Parathyroid adenoma (tissue), 2 donors: Measurements from ENCODE around the gene SPP2.

Experiments
- H2AFZ ChIP-seq: fragments of 300-600 bp; sonication (generic); one replicate; pipeline ENCODE4 v1.7.0; 2017; ENCODE audit warnings: antibody characterized with exemption, mild to moderate bottlenecking
- H3K27ac ChIP-seq: fragments of 300-600 bp; sonication (generic); one replicate; pipeline ENCODE4 v1.7.0; 2017
- H3K27me3 ChIP-seq: fragments of 300-600 bp; sonication (generic); one replicate; pipeline ENCODE4 v1.7.0; 2017; ENCODE audit warnings: low read length; ENCODE audit not compliant: control insufficient read depth, insufficient read depth
- H3K36me3 ChIP-seq: fragments of 300-600 bp; sonication (generic); one replicate; pipeline ENCODE4 v1.7.0; 2017; ENCODE audit warnings: low read length; ENCODE audit not compliant: control insufficient read depth, insufficient read depth
- H3K4me1 ChIP-seq: fragments of 300-600 bp; sonication (generic); one replicate; pipeline ENCODE4 v1.7.0; 2017; ENCODE audit warnings: control low read depth
- H3K4me2 ChIP-seq: fragments of 300-600 bp; sonication (generic); one replicate; pipeline ENCODE4 v1.7.0; 2017; ENCODE audit warnings: low read length
- H3K4me3 ChIP-seq: fragments of 300-600 bp; sonication (generic); one replicate; pipeline ENCODE4 v1.7.0; 2017; ENCODE audit warnings: low read depth, low read length
- H3K79me2 ChIP-seq: fragments of 300-600 bp; sonication (generic); one replicate; pipeline ENCODE4 v1.7.0; 2017; ENCODE audit warnings: control low read depth
- H3K9ac ChIP-seq: fragments of 300-600 bp; sonication (generic); one replicate; pipeline ENCODE4 v1.7.0; 2017; ENCODE audit warnings: mild to moderate bottlenecking
- H3K9me3 ChIP-seq: fragments of 300-600 bp; sonication (generic); one replicate; pipeline ENCODE4 v1.7.0; 2017; ENCODE audit warnings: low read length; ENCODE audit not compliant: control insufficient read depth
- CTCF ChIP-seq: fragments of 300-600 bp; sonication (generic); IDR thresholded peaks from one replicate; pipeline ENCODE4 v1.7.0; 2017; ENCODE audit warnings: antibody characterized with exemption, mild to moderate bottlenecking
- donor health status: primary hyperparathyroidism.

The SPP2 gene

GRCh38 chr2:234005126-234005525 is 45.4 kb upstream of the SPP2 start:
- no peak overlapping the region for H3K4me2 ChIP-seq
- H3K9ac ChIP-seq: no peak overlapping the region
- no peaks in the 10 kb centered on the region for H3K9me3 ChIP-seq
- H3K4me3 ChIP-seq: no peak overlapping the region
- no peaks in the 10 kb centered on the region for H3K27me3 ChIP-seq
- no peak for TF ChIP-seq CTCF
- no peaks in the 10 kb centered on the region for H3K36me3 ChIP-seq
- H3K79me2 ChIP-seq: no peaks in the 10 kb centered on the region
- no peak overlapping the region for H3K27ac ChIP-seq
- no peak overlapping the region for H2AFZ ChIP-seq
- H3K4me1 ChIP-seq: no peaks in the 10 kb centered on the region

GRCh38 chr2:234006501-234006900 is 44.0 kb upstream of the SPP2 start:
- Histone ChIP-seq H3K4me2 (no peak overlapping the region), H3K4me1 (no peaks in the 10 kb centered on the region), H2AFZ (no peak overlapping the region), H3K9me3 (no peaks in the 10 kb centered on the region), H3K79me2 (no peaks in the 10 kb centered on the region), H3K9ac (no peak overlapping the region), H3K4me3 (no peak overlapping the region), H3K27me3 (no peaks in the 10 kb centered on the region), H3K36me3 (no peaks in the 10 kb centered on the region), H3K27ac (no peak overlapping the region)
- TF ChIP-seq CTCF: no peak

GRCh38 chr2:234014427-234014826 is 36.1 kb upstream of the SPP2 start:
- Histone ChIP-seq H3K4me2 (no peak overlapping the region), H3K4me3 (no peak overlapping the region), H3K27ac (no peak overlapping the region), H3K9me3 (no peaks in the 10 kb centered on the region), H3K27me3 (no peaks in the 10 kb centered on the region), H2AFZ (no peak overlapping the region), H3K9ac (no peak overlapping the region), H3K36me3 (no peaks in the 10 kb centered on the region), H3K4me1 (no peaks in the 10 kb centered on the region), H3K79me2 (no peaks in the 10 kb centered on the region)
- no peak for TF ChIP-seq CTCF

- Histone ChIP-seq H3K27me3 (no peaks in the 10 kb centered on the region), H3K27ac (no peak overlapping the region), H2AFZ (no peak overlapping the region), H3K4me1 (no peaks in the 10 kb centered on the region), H3K4me3 (no peak overlapping the region), H3K36me3 (no peaks in the 10 kb centered on the region), H3K9me3 (no peaks in the 10 kb centered on the region), H3K79me2 (no peaks in the 10 kb centered on the region), H3K4me2 (no peak overlapping the region), H3K9ac (no peak overlapping the region)
- TF ChIP-seq CTCF: no peak
Measured at GRCh38 chr2:234015861-234016260, 34.6 kb upstream of the SPP2 start.

- Histone ChIP-seq H3K9me3 (no peaks in the 10 kb centered on the region), H3K4me3 (no peak overlapping the region), H3K4me1 (no peaks in the 10 kb centered on the region), H2AFZ (no peak overlapping the region), H3K79me2 (no peaks in the 10 kb centered on the region), H3K27ac (no peak overlapping the region), H3K27me3 (no peaks in the 10 kb centered on the region), H3K4me2 (no peak overlapping the region), H3K9ac (no peak overlapping the region), H3K36me3 (no peaks in the 10 kb centered on the region)
- no peak for TF ChIP-seq CTCF
Measured at GRCh38 chr2:234019896-234020295, 30.6 kb upstream of the SPP2 start.
